Upper lobe of right lung (tissue), 1 donor: ENCODE measurements around the gene TLE5. TPM values are rescaled to one million over a fixed set of nuclear protein-coding genes. Genes with fewer than 3 reads are reported as not detected.

ENCODE experiments used
- ATAC-seq: fragments of 200-7000 bp; cut with Tn5 transposase; one replicate; pipeline ENCODE4 v1.9.1; 2020; ENCODE audit warnings: mild to moderate bottlenecking, moderate library complexity
- DNase-seq: peaks from one replicate; pipeline ENCODE4 v3.0.0-alpha.2; 2020
- H3K27ac ChIP-seq: fragments of 200-600 bp; one replicate; pipeline ENCODE4 v1.8.0; 2022
- H3K27me3 ChIP-seq: fragments of 200-600 bp; one replicate; pipeline ENCODE4 v1.8.0; 2022; ENCODE audit warnings: mild to moderate bottlenecking
- H3K36me3 ChIP-seq: fragments of 200-600 bp; one replicate; pipeline ENCODE4 v1.8.0; 2022
- H3K4me1 ChIP-seq: fragments of 200-600 bp; one replicate; pipeline ENCODE4 v1.8.0; 2022
- H3K4me3 ChIP-seq: fragments of 200-600 bp; one replicate; pipeline ENCODE4 v1.8.0; 2022; ENCODE audit warnings: mild to moderate bottlenecking
- H3K9me3 ChIP-seq: fragments of 200-600 bp; one replicate; pipeline ENCODE4 v1.8.0; 2022
- CTCF ChIP-seq: fragments of 200-600 bp; IDR thresholded peaks from one replicate; pipeline ENCODE4 v1.8.0; 2022; ENCODE audit warnings: antibody characterized with exemption
- intact Hi-C: fragments of 100-400 bp; cut with DNase I; formaldehyde crosslinking; loops from one replicate; pipeline ENCODE4 v1.11.0; 2022
- total RNA-seq: library from RNA; stranded (reverse); fragmentation: NEBNext Ultra II Directional; extraction: Animal tissue kit (Norgen Biotek cat#: 25700); gene quantifications from one replicate; pipeline ENCODE4 v1.2.1, GENCODE V29; 2021
- donor health status: DM: no; HTN: yes; CAD: no; lungs with severe emphysema.

TLE5 gene
- total RNA-seq, 1 donor from 2014 or later, result 458 TPM

DNA sequence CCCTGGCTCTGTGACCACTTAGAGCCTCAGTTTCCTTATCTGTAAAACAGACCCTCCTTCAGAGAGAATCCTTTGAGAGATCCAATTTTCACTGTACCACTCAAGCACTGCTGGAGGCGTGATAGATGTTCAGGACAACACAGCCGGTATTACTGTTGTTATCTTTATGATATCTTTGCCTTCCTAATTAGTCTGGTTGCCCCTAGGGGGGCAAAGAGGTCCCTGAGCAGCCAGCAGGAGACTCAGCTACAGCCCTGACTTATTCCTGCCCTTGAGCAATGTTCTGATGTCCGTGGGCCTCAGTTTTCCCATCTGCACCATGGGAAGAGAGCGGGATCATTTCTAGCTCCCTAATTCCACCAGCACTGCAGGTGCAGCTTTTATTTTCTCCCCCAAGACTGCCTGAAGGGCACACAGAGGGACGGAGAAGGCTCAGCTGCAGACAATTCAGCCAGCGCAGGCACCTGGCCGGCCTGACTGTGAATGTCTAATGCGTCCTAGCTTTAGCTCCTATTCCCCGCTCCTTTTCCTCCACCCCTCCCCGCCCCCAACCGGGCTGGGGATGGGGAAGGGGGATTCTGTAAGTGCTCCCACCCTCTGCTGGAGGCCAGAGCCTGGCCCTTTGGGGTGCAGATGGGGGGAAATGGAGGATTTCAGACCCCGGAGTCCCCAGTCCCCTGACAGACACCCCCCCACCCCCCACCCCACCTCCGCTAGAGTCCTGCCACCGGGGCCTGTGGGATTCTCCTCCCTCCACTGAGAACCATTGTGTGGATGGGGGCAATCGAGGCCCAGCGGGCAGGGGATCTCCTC, 16.2 kb downstream of the TLE5 start:
- no peaks in the 10 kb centered on the region for H3K36me3 ChIP-seq
- no peak for TF ChIP-seq CTCF
- intact Hi-C loops, result no loop called here
- peaks cover 12% of the 10 kb centered on the region for H3K4me1 ChIP-seq
- no peak overlapping the region for H3K4me3 ChIP-seq
- no peak for ATAC-seq
- no peak for DNase-seq
- H3K27me3 ChIP-seq, result no peaks in the 10 kb centered on the region
- no peaks in the 10 kb centered on the region for H3K9me3 ChIP-seq
- no peak overlapping the region for H3K27ac ChIP-seq

GRCh38 chr19:3045191-3045590, 17.1 kb downstream of the TLE5 start:
- intact Hi-C loops, result no loop called here
- no peak overlapping the region for H3K27ac ChIP-seq
- no peak for ATAC-seq

GRCh38 chr19:3042621-3043267, 19.6 kb downstream of the TLE5 start:
- H3K4me3 ChIP-seq, result no peak overlapping the region
- ATAC-seq (no peak), DNase-seq (no peak)
- H3K36me3 ChIP-seq, result no peaks in the 10 kb centered on the region
- TF ChIP-seq CTCF, result no peak
- intact Hi-C loops, result no loop called here
- peaks cover 6% of the 10 kb centered on the region for H3K4me1 ChIP-seq
- H3K9me3 ChIP-seq, result no peaks in the 10 kb centered on the region
- H3K27me3 ChIP-seq, result no peaks in the 10 kb centered on the region
- H3K27ac ChIP-seq, result no peak overlapping the region

More at GRCh38 chr19:3045191-3045590, 17.1 kb downstream of the TLE5 start:
- Histone ChIP-seq H3K27me3 (no peaks in the 10 kb centered on the region), H3K9me3 (no peaks in the 10 kb centered on the region), H3K4me3 (no peak overlapping the region), H3K4me1 (peaks cover 12% of the 10 kb centered on the region), H3K36me3 (no peaks in the 10 kb centered on the region)
- no peak for TF ChIP-seq CTCF
- no peak for DNase-seq

DNA sequence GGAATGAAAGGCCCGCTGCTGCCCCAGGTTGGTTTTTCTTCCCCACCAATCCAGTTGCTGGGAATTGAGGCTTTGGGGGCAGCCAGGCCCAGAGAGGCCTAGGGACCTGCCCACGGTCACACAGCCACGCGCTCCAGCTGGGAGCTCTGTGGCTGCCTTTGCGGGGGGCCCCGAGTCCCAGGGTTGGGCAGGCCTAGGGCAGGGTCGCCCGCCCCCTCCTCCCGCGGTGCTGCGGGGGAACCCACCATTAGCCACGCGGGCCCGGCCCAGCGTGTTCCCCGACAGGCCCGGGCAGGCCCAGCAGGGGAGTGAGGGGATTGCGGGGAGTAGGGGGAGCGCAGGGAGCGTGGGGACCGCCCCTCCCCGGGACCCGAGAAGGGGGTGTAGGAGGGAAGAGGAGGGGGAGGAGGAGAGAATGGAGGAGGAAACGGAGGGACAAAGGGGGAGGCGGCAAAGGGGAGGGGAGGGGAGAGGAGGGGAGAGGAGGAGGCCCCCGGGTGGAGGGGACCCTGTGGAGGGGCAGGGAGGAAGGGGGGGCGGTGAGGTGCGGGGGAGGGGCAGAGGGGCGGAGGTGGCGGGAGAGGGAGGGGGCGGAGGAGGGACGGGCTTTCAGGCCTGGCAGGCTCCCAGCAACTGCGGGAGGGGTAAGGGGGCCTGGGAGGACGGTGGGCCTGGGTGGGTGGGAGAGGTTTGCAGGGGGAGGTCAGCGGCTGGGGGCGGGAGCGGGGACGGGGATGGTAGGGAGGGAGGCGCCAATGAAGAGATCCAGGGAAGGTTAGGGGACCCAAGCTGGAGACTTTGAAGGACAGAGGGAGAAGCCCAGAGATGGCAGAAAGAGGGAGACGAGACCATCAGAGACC, 20.3 kb downstream of the TLE5 start:
- ATAC-seq (no peak), DNase-seq (no peak)
- Histone ChIP-seq H3K27me3 (no peaks in the 10 kb centered on the region), H3K4me3 (no peak overlapping the region), H3K9me3 (no peaks in the 10 kb centered on the region), H3K36me3 (no peaks in the 10 kb centered on the region), H3K27ac (no peak overlapping the region), H3K4me1 (no peaks in the 10 kb centered on the region)
- intact Hi-C loops, result no loop called here
- TF ChIP-seq CTCF, result no peak

DNA sequence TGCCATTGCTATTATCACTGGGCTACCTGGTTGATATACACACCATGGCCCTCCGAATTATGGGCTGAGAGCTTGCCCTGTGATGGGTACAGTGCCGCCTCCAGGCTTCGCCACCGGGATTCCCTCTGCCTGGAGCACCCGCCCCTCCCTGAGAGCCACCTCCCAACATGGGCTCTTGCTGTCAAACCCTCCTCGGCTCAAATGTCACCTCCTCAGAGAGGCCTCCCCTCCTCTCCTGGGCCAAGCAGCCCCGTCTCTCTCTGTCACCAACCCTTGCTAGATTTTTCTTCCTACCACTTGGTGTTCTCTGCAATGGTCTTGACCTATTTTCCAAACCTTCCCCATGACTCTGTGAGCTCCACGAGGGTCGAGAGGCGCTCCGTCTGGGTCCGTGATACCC, 21.0 kb downstream of the TLE5 start:
- Histone ChIP-seq H3K27me3 (no peaks in the 10 kb centered on the region), H3K27ac (no peak overlapping the region), H3K36me3 (no peaks in the 10 kb centered on the region), H3K4me1 (peaks cover 5% of the 10 kb centered on the region), H3K9me3 (no peaks in the 10 kb centered on the region), H3K4me3 (no peak overlapping the region)
- ATAC-seq (no peak), DNase-seq (no peak)
- TF ChIP-seq CTCF, result no peak
- intact Hi-C loops, result no loop called here
